Right renal pelvis (tissue), 4 donors: ENCODE data around the gene CSMD2. TPM values are rescaled to one million over a fixed set of nuclear protein-coding genes. Genes with fewer than 3 reads are reported as not detected.

Experiments
- DNase-seq, 4 donors: peaks; one replicate each; pipeline ENCODE4 v3.0.0-alpha.2; 2013; ENCODE audit warnings: low read depth in 4 of 4, low spot score in 3 of 4, missing footprints in 1 of 4
- polyA plus RNA-seq, 4 donors: library from polyadenylated mRNA; unstranded; fragments of 120-200 nt; gene quantifications; one replicate each; pipeline ENCODE4 v1.2.1, GENCODE V29; 2013; ENCODE audit not compliant: insufficient read length in 4 of 4

Gene CSMD2
- polyA plus RNA-seq, 4 donors: 0.83 to 1.3 (median 1.2) TPM

GRCh38 chr1:33709174-33709782, 455.8 kb downstream of the CSMD2 start:
- no peak for DNase-seq

GRCh38 chr1:33706634-33707255, 458.3 kb downstream of the CSMD2 start:
- no peak for DNase-seq

- DNase-seq: no peak
These were observed 461.6 kb downstream of the CSMD2 start for GRCh38 chr1:33703464-33703863.

GRCh38 chr1:33698361-33699035, 466.5 kb downstream of the CSMD2 start:
- no peak for DNase-seq

- no peak for DNase-seq
These were observed 467.2 kb downstream of the CSMD2 start for GRCh38 chr1:33697816-33698215.

- DNase-seq: no peak
These were observed 468.1 kb downstream of the CSMD2 start for GRCh38 chr1:33696962-33697361.

GRCh38 chr1:33696311-33696710, 468.7 kb downstream of the CSMD2 start:
- DNase-seq: no peak

- no peak for DNase-seq
These were observed 472.5 kb downstream of the CSMD2 start for GRCh38 chr1:33692206-33693188.

GRCh38 chr1:33687000-33687399, 478.0 kb downstream of the CSMD2 start:
- DNase-seq: no peak

GRCh38 chr1:33686551-33686950, 478.5 kb downstream of the CSMD2 start:
- DNase-seq: no peak

- DNase-seq: no peak
These were observed 479.8 kb downstream of the CSMD2 start for GRCh38 chr1:33685256-33685655.

GRCh38 chr1:33684396-33685179, 480.4 kb downstream of the CSMD2 start:
- no peak for DNase-seq

GRCh38 chr1:33683913-33684312, 481.1 kb downstream of the CSMD2 start:
- DNase-seq: peak in 1 of 4 donors; percentile 1

GRCh38 chr1:33682371-33682770, 482.7 kb downstream of the CSMD2 start:
- no peak for DNase-seq

GRCh38 chr1:33680281-33680840, 484.7 kb downstream of the CSMD2 start:
- DNase-seq: no peak

- DNase-seq: no peak
These were observed 494.5 kb downstream of the CSMD2 start for GRCh38 chr1:33670567-33670966.

GRCh38 chr1:33668695-33669094, 496.3 kb downstream of the CSMD2 start:
- no peak for DNase-seq

- DNase-seq: no peak
These were observed 497.4 kb downstream of the CSMD2 start for GRCh38 chr1:33667386-33668282.

GRCh38 chr1:33666616-33667015, 498.4 kb downstream of the CSMD2 start:
- DNase-seq: no peak
